SH-SY5Y (cell line): ENCODE measurements around the gene GLS.

Source experiments
- GATA2 ChIP-seq: IDR thresholded peaks from 2 replicates; pipeline ENCODE4 v1.6.1; 2011; ENCODE audit warnings: mild to moderate bottlenecking, low read depth, low read length
- GATA3 ChIP-seq: IDR thresholded peaks from 2 replicates; pipeline ENCODE4 v1.6.1; 2011; ENCODE audit warnings: low read depth, mild to moderate bottlenecking, low read length, moderate library complexity

The GLS gene

DNA sequence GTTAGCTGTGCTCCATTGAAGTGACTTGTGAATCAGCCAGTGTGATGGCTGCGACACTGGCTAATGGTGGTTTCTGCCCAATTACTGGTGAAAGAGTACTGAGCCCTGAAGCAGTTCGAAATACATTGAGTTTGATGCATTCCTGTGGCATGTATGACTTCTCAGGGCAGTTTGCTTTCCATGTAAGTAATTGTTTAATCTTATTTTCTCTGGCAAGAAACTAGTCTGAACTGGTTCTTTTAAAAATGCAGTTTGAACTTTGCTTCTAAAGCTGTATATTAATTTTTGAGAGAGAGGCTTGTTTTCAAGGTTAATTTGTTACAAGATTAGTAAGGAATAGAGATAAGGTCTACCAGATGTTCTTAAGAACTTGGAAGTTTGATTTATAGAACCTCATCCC is 46.7 kb downstream of the GLS start:
- TF ChIP-seq GATA2 = no peak

DNA sequence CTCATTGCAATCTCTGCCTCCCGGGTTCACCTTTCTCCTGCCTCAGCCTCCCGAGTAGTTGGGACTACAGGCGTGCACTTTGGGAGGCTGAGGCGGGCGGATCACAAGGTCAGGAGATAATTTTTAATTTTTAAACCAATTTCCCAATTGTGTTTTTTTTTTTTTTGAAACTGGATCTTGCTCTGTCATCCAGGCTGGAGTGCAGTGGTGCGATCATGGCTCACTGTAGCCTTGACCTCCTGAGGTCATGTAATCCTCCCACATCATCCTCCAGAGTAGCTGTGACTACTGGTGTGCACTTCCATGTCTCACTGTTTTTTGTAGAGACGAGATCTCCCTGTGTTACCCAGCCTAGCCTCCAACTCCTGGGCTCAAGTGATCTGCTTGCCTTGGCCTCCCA is 49.3 kb downstream of the GLS start:
- TF ChIP-seq GATA2 = no peak
- TF ChIP-seq GATA3 = no peak

GRCh38 chr2:190930411-190930810 is 49.8 kb downstream of the GLS start:
- no peak for TF ChIP-seq GATA2
- no peak for TF ChIP-seq GATA3

- no peak for TF ChIP-seq GATA3
These were observed 51.9 kb downstream of the GLS start for GRCh38 chr2:190932514-190932913.

GRCh38 chr2:190933361-190933760 is 52.7 kb downstream of the GLS start:
- no peak for TF ChIP-seq GATA3
- TF ChIP-seq GATA2 = no peak

DNA sequence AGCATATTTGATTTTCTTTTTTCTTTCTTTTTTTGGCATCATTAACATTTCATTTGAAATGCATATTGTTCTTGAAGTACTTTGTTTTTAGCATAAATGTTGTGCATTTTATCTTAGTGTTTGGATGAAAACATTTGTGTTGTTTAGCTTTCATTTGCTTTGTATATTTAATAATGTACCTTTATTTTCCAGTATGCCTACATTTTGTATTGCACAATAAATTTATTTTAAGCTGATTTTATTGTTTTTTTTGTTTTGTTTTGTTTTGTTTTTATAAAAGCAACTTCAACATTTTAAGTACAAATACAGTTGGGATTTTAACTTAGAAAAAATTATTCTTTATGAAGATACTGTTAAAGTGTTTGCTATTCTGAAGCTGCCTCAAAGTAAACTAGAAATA is 54.4 kb downstream of the GLS start:
- no peak for TF ChIP-seq GATA2
- no peak for TF ChIP-seq GATA3

- no peak for TF ChIP-seq GATA3
- TF ChIP-seq GATA2 = no peak
These were observed 58.2 kb downstream of the GLS start for GRCh38 chr2:190938771-190939335.

- TF ChIP-seq GATA2 (no peak), GATA3 (no peak)
These were observed 59.8 kb downstream of the GLS start for GRCh38 chr2:190940454-190940853.

GRCh38 chr2:190941571-190941970 is 61.0 kb downstream of the GLS start:
- TF ChIP-seq GATA3 (no peak), GATA2 (no peak)

DNA sequence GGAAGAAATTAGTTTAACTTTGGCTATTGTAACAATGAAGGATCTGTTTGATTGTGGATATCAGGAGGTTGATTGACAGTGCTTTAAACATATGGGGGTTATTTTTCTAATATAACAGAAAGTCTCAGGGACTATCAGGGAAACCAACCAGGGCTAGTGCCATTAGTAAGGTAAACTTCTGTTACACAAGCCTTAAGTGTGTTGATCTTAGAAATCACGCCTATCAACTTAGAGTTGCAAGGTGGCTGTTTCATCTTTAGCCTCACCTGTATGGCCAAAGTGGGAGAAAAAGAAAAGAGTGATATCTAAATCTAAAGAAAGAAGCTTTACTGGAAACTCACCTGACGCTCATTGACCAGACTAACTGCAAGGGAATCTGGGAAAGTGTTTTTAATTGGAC is 62.1 kb downstream of the GLS start:
- no peak for TF ChIP-seq GATA2
- TF ChIP-seq GATA3 = no peak

- TF ChIP-seq GATA2 = no peak
- TF ChIP-seq GATA3 = no peak
These were observed 63.1 kb downstream of the GLS start for GRCh38 chr2:190943706-190944105.

DNA sequence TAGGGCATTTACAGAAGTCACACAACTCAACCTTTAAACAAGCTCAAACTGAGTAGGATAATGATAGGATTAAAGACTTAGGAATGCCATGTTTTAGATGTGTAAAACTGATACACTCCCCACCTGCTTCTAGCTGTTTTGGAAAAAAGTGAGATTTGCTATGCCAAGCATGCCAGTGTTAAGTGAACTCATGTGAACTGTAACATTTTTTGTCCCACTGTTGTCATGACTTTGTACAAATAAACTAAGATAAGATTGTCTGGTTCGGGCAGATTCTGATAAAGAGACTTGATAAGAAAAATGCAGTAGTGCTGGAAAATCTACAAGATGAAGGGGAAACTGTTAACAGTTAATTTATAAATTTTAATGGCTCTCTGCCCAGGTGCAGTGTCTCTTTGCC is 66.5 kb downstream of the GLS start:
- TF ChIP-seq GATA2 = peak; percentile 47; the same call in 1 of the 2 replicates
- peak; percentile 69 for TF ChIP-seq GATA3

- no peak for TF ChIP-seq GATA2
- TF ChIP-seq GATA3 = no peak
These were observed 67.2 kb downstream of the GLS start for GRCh38 chr2:190947711-190948251.

- TF ChIP-seq GATA3 (no peak), GATA2 (no peak)
These were observed 68.0 kb downstream of the GLS start for GRCh38 chr2:190948671-190949070.

DNA sequence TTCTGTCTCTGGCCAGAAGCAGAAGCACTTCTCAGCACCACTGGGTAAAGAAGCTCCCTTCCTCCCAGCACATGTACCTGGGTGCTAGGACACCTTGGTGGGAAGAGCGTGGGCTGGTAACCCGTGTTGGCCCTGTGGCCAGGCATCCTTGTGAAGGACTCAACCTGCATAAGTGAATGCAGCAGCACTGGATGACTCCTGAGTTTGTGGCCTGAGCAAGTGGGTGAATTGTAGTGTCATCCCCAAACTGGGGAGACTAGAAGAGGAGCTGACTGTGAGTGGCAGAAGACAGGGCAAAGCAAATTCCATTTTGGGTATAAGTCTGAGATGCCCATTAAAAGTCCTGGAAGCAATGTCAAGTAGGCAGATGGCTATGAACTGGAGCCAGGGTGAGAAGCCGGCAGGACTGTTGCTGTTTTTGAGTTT is 70.0 kb downstream of the GLS start:
- TF ChIP-seq GATA3 = no peak

DNA sequence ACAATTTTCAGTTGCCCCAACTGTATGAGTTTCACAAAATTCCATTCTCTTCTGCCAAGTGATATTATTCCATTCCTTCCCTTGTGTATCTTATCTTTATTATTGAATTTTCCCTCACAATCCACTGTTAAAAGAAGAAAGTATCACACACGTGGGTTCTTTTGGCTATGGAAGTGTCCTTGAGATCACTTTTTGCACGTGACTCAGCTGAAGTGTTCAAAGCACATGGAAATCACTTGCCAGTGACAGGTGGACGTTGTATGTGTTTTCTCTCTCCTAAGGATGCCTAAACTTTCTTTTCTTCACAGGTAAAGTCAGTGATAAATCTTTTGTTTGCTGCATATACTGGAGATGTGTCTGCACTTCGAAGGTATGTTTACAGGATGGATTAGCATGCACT is 72.6 kb downstream of the GLS start:
- TF ChIP-seq GATA2 (no peak), GATA3 (no peak)
